GM23338 (cell line): Measurements from ENCODE around the gene ASB3. TPM values are rescaled to one million over a fixed set of nuclear protein-coding genes. Genes with fewer than 3 reads are reported as not detected.

Experiments
- ATAC-seq: fragments of 200-7000 bp; cut with Tn5 transposase; 3 replicates; pipeline ENCODE4 v1.9.1; 2020
- DNase-seq: peaks from one replicate; pipeline ENCODE4 v3.0.0-alpha.2; 2015; ENCODE audit warnings: low spot score
- H2AFZ ChIP-seq: fragments of 200-600 bp; sonication (generic); 2 replicates; pipeline ENCODE4 v1.8.0; 2016; ENCODE audit warnings: antibody characterized with exemption, mild to moderate bottlenecking, moderate library complexity
- H3F3A ChIP-seq: fragments of 200-600 bp; sonication (generic); replicated peaks from 2 replicates; pipeline ENCODE4 v1.8.0; 2017; ENCODE audit warnings: antibody characterized with exemption, mixed run types, low read depth
- H3K27ac ChIP-seq: fragments of 200-600 bp; sonication (generic); 2 replicates; pipeline ENCODE4 v1.6.1; 2016; ENCODE audit warnings: low read depth
- H3K27me3 ChIP-seq: fragments of 200-600 bp; sonication (generic); 2 replicates; pipeline ENCODE4 v1.8.0; 2016; ENCODE audit warnings: mild to moderate bottlenecking, mixed run types, moderate library complexity; ENCODE audit not compliant: insufficient read depth
- H3K36me3 ChIP-seq: fragments of 200-600 bp; sonication (generic); 2 replicates; pipeline ENCODE4 v1.8.0; 2016; ENCODE audit warnings: mild to moderate bottlenecking; ENCODE audit not compliant: insufficient read depth
- H3K4me1 ChIP-seq: fragments of 200-600 bp; sonication (generic); 2 replicates; pipeline ENCODE4 v1.8.0; 2016; ENCODE audit warnings: mild to moderate bottlenecking, moderate library complexity; ENCODE audit not compliant: insufficient read depth
- H3K4me2 ChIP-seq: fragments of 200-600 bp; sonication (generic); 2 replicates; pipeline ENCODE4 v1.7.1; 2017; ENCODE audit warnings: mixed run types
- H3K4me3 ChIP-seq: fragments of 200-600 bp; sonication (generic); 2 replicates; pipeline ENCODE4 v1.6.1; 2016; ENCODE audit warnings: mixed run types
- H3K79me2 ChIP-seq: fragments of 200-600 bp; sonication (generic); replicated peaks from 2 replicates; pipeline ENCODE4 v1.8.0; 2017; ENCODE audit warnings: mild to moderate bottlenecking; ENCODE audit not compliant: insufficient read depth
- H3K9me2 ChIP-seq: fragments of 200-600 bp; sonication (generic); 2 replicates; pipeline ENCODE4 v1.8.0; 2017; ENCODE audit not compliant: insufficient read depth
- H4K20me1 ChIP-seq: fragments of 200-600 bp; sonication (generic); replicated peaks from 2 replicates; pipeline ENCODE4 v1.8.0; 2017; ENCODE audit warnings: mild to moderate bottlenecking; ENCODE audit not compliant: insufficient read depth
- H3K27ac Mint-ChIP-seq: 2 replicates; pipeline ENCODE4 v1.8.0; 2020; ENCODE audit warnings: inconsistent platforms, mild to moderate bottlenecking, moderate library complexity, mixed read lengths
- H3K27me3 Mint-ChIP-seq: 3 replicates; pipeline ENCODE4 v1.8.0; 2022; ENCODE audit warnings: low read depth, mild to moderate bottlenecking, moderate library complexity, mixed read lengths, inconsistent platforms; ENCODE audit not compliant: insufficient read depth, poor library complexity
- H3K36me3 Mint-ChIP-seq: 3 replicates; pipeline ENCODE4 v1.8.0; 2021; ENCODE audit warnings: low read depth, mild to moderate bottlenecking, inconsistent platforms, moderate library complexity, mixed read lengths
- H3K4me1 Mint-ChIP-seq: 3 replicates; pipeline ENCODE4 v1.8.0; 2020; ENCODE audit warnings: mild to moderate bottlenecking, inconsistent platforms, mixed read lengths
- H3K4me3 Mint-ChIP-seq: 3 replicates; pipeline ENCODE4 v1.8.0; 2021; ENCODE audit warnings: moderate library complexity, mild to moderate bottlenecking, inconsistent platforms, mixed read lengths
- H3K9me3 Mint-ChIP-seq: 3 replicates; pipeline ENCODE4 v1.8.0; 2020; ENCODE audit warnings: moderate library complexity, mild to moderate bottlenecking, inconsistent platforms, mixed read lengths
- CREB1 ChIP-seq: fragments of 250-450 bp; sonication (Bioruptor Pico); IDR thresholded peaks from 2 replicates; pipeline ENCODE4 v1.5.0; 2020; ENCODE audit warnings: low read depth, mild to moderate bottlenecking, moderate library complexity
- EZH2 ChIP-seq: fragments of 200-600 bp; sonication (generic); IDR thresholded peaks from one replicate; pipeline ENCODE4 v1.8.0; 2017; ENCODE audit warnings: antibody characterized with exemption, mild to moderate bottlenecking, low read depth; ENCODE audit not compliant: unreplicated experiment
- EZH2phosphoT487 ChIP-seq: fragments of 200-600 bp; sonication (generic); IDR thresholded peaks from one replicate; pipeline ENCODE4 v1.8.1; 2018; ENCODE audit warnings: antibody characterized with exemption; ENCODE audit not compliant: unreplicated experiment
- JUNB ChIP-seq: IDR thresholded peaks from one replicate; pipeline ENCODE4 v1.6.1; 2016; ENCODE audit warnings: antibody characterized with exemption; ENCODE audit not compliant: unreplicated experiment
- NANOG ChIP-seq: IDR thresholded peaks from 2 replicates; pipeline ENCODE4 v1.6.1; 2016; ENCODE audit warnings: antibody characterized with exemption, borderline replicate concordance
- POLR2AphosphoS5 ChIP-seq: IDR thresholded peaks from 2 replicates; pipeline ENCODE4 v1.6.1; 2016; ENCODE audit warnings: antibody characterized with exemption, low read depth
- STAT1 ChIP-seq: IDR thresholded peaks from one replicate; pipeline ENCODE4 v1.6.1; 2016; ENCODE audit warnings: antibody characterized with exemption; ENCODE audit not compliant: unreplicated experiment
- ZNF331 ChIP-seq: fragments of 250-450 bp; sonication (Bioruptor Pico); IDR thresholded peaks from 2 replicates; pipeline ENCODE4 v1.5.0; 2020; ENCODE audit warnings: low read depth, mild to moderate bottlenecking, moderate library complexity
- polyA plus RNA-seq: library from polyadenylated mRNA; unstranded; fragments of >200 nt; fragmentation: Nextera tagmentation; extraction: Ambion mirVana; gene quantifications from 2 replicates; pipeline ENCODE4 v1.2.1, GENCODE V29; 2016
- total RNA-seq: library from RNA; depleted of rRNA; stranded (reverse); fragments of >200 nt; shearing (Covaris generic); gene quantifications from 2 replicates; pipeline ENCODE4 v1.2.3, GENCODE V29; 2014
- TF ChIP-seq, protein P1 (sequence below): IDR thresholded peaks from 2 replicates; pipeline ENCODE4 v1.6.1; 2016; ENCODE audit warnings: antibody characterized with exemption
- TF ChIP-seq, protein P2 (sequence below): fragments of 250-450 bp; sonication (Bioruptor Pico); IDR thresholded peaks from 2 replicates; pipeline ENCODE4 v1.5.0; 2020; ENCODE audit warnings: mild to moderate bottlenecking, moderate library complexity

Gene ASB3
- total and polyA plus RNA-seq, 2 experiments from 2014 or later: 22.4 to 30.5 TPM

GRCh38 chr2:53701221-53701620 lies 85.5 kb downstream of the ASB3 start (continued):
- TF ChIP-seq, protein P1, sequence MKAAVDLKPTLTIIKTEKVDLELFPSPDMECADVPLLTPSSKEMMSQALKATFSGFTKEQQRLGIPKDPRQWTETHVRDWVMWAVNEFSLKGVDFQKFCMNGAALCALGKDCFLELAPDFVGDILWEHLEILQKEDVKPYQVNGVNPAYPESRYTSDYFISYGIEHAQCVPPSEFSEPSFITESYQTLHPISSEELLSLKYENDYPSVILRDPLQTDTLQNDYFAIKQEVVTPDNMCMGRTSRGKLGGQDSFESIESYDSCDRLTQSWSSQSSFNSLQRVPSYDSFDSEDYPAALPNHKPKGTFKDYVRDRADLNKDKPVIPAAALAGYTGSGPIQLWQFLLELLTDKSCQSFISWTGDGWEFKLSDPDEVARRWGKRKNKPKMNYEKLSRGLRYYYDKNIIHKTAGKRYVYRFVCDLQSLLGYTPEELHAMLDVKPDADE: no peak
- no peak for TF ChIP-seq STAT1
- TF ChIP-seq, protein P2, sequence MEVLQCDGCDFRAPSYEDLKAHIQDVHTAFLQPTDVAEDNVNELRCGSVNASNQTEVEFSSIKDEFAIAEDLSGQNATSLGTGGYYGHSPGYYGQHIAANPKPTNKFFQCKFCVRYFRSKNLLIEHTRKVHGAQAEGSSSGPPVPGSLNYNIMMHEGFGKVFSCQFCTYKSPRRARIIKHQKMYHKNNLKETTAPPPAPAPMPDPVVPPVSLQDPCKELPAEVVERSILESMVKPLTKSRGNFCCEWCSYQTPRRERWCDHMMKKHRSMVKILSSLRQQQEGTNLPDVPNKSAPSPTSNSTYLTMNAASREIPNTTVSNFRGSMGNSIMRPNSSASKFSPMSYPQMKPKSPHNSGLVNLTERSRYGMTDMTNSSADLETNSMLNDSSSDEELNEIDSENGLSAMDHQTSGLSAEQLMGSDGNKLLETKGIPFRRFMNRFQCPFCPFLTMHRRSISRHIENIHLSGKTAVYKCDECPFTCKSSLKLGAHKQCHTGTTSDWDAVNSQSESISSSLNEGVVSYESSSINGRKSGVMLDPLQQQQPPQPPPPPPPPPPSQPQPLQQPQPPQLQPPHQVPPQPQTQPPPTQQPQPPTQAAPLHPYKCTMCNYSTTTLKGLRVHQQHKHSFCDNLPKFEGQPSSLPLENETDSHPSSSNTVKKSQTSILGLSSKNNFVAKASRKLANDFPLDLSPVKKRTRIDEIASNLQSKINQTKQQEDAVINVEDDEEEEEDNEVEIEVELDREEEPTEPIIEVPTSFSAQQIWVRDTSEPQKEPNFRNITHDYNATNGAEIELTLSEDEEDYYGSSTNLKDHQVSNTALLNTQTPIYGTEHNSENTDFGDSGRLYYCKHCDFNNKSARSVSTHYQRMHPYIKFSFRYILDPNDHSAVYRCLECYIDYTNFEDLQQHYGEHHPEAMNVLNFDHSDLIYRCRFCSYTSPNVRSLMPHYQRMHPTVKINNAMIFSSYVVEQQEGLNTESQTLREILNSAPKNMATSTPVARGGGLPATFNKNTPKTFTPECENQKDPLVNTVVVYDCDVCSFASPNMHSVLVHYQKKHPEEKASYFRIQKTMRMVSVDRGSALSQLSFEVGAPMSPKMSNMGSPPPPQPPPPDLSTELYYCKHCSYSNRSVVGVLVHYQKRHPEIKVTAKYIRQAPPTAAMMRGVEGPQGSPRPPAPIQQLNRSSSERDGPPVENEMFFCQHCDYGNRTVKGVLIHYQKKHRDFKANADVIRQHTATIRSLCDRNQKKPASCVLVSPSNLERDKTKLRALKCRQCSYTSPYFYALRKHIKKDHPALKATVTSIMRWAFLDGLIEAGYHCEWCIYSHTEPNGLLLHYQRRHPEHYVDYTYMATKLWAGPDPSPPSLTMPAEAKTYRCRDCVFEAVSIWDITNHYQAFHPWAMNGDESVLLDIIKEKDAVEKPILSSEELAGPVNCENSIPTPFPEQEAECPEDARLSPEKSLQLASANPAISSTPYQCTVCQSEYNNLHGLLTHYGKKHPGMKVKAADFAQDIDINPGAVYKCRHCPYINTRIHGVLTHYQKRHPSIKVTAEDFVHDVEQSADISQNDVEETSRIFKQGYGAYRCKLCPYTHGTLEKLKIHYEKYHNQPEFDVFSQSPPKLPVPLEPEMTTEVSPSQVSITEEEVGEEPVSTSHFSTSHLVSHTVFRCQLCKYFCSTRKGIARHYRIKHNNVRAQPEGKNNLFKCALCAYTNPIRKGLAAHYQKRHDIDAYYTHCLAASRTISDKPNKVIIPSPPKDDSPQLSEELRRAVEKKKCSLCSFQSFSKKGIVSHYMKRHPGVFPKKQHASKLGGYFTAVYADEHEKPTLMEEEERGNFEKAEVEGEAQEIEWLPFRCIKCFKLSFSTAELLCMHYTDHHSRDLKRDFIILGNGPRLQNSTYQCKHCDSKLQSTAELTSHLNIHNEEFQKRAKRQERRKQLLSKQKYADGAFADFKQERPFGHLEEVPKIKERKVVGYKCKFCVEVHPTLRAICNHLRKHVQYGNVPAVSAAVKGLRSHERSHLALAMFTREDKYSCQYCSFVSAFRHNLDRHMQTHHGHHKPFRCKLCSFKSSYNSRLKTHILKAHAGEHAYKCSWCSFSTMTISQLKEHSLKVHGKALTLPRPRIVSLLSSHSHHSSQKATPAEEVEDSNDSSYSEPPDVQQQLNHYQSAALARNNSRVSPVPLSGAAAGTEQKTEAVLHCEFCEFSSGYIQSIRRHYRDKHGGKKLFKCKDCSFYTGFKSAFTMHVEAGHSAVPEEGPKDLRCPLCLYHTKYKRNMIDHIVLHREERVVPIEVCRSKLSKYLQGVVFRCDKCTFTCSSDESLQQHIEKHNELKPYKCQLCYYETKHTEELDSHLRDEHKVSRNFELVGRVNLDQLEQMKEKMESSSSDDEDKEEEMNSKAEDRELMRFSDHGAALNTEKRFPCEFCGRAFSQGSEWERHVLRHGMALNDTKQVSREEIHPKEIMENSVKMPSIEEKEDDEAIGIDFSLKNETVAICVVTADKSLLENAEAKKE (CRISPR knock-in tag): no peak

DNA sequence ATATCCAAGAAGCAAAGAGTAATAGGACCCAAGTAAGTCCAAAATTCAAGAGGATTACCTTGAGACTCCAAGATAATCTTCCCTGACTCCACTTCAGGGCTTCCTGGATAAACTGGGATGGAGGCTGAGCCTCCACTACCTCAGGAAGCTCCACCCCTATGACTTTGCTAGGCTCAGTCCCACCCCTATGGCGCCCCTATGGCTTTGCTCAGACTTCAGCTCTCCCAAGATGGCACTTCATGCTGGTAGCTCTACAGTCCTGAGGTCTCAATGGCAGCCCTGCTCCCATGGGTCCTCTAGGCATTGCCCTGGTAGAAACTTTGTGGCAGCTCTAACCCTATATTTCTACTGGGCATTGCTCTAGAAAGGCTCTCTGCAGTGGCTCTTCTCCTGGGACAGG lies 89.1 kb downstream of the ASB3 start:
- Histone ChIP-seq H4K20me1 (no peaks in the 10 kb centered on the region), H2AFZ (no peak overlapping the region), H3K27me3 (no peaks in the 10 kb centered on the region), H3K36me3 (no peaks in the 10 kb centered on the region), H3K9me2 (no peaks in the 10 kb centered on the region), H3K79me2 (no peaks in the 10 kb centered on the region), H3K4me2 (no peak overlapping the region), H3K27ac (no peak overlapping the region), H3F3A (no peaks in the 10 kb centered on the region), H3K4me1 (no peaks in the 10 kb centered on the region), H3K4me3 (no peak overlapping the region)
- no peak overlapping the region for H3K4me3 Mint-ChIP-seq
- H3K9me3 Mint-ChIP-seq: no peaks in the 10 kb centered on the region
- H3K36me3 Mint-ChIP-seq: peaks cover 22% of the 10 kb centered on the region
- no peaks in the 10 kb centered on the region for H3K27me3 Mint-ChIP-seq
- peaks cover 4% of the 10 kb centered on the region; the same call in 1 of the 3 replicates for H3K4me1 Mint-ChIP-seq
- ATAC-seq (no peak), DNase-seq (no peak)
- no peak overlapping the region for H3K27ac Mint-ChIP-seq
- TF ChIP-seq EZH2: no peak
- no peak for TF ChIP-seq NANOG
- TF ChIP-seq, protein P2 (CRISPR knock-in tag): no peak
- no peak for TF ChIP-seq EZH2phosphoT487
- TF ChIP-seq STAT1: no peak
- TF ChIP-seq JUNB: no peak
- TF ChIP-seq POLR2AphosphoS5: no peak
- no peak for TF ChIP-seq ZNF331 (CRISPR knock-in tag)
- no peak for TF ChIP-seq CREB1
